Measurements from ENCODE around the gene PRR23E.

GRCh38 chr3:127165694-127166485, 27.0 kb upstream of the PRR23E start:
- TF ChIP-seq RCOR1 (conservative IDR thresholded peaks at IDR 0.05; ENCODE audit: low read depth, low read length) (no peak), EGR1 (IDR thresholded peaks at IDR 0.05; ENCODE audit: borderline replicate concordance in 1 of 2, low read depth in 2 of 2, low read length in 2 of 2) (no peak), BCLAF1 (IDR thresholded peaks at IDR 0.05) (no peak), JUNB (IDR thresholded peaks at IDR 0.05) (no peak), MLLT1 (IDR thresholded peaks at IDR 0.05) (no peak), SMARCA5 (IDR thresholded peaks at IDR 0.05) (no peak), MXI1 (IDR thresholded peaks at IDR 0.05; ENCODE audit: low read depth, low read length) (no peak), SMC3 (IDR thresholded peaks at IDR 0.05; ENCODE audit: borderline replicate concordance, low read length) (no peak), ATF2 (IDR thresholded peaks at IDR 0.05; ENCODE audit: low read length) (no peak), NRF1 (conservative IDR thresholded peaks at IDR 0.05; ENCODE audit: low read depth, low read length) (no peak), POLR2AphosphoS5 (IDR thresholded peaks at IDR 0.05; ENCODE audit: low read length) (no peak), FOXM1 (IDR thresholded peaks at IDR 0.05; ENCODE audit: low read depth, low read length) (no peak)
- TF ChIP-seq, protein P1, sequence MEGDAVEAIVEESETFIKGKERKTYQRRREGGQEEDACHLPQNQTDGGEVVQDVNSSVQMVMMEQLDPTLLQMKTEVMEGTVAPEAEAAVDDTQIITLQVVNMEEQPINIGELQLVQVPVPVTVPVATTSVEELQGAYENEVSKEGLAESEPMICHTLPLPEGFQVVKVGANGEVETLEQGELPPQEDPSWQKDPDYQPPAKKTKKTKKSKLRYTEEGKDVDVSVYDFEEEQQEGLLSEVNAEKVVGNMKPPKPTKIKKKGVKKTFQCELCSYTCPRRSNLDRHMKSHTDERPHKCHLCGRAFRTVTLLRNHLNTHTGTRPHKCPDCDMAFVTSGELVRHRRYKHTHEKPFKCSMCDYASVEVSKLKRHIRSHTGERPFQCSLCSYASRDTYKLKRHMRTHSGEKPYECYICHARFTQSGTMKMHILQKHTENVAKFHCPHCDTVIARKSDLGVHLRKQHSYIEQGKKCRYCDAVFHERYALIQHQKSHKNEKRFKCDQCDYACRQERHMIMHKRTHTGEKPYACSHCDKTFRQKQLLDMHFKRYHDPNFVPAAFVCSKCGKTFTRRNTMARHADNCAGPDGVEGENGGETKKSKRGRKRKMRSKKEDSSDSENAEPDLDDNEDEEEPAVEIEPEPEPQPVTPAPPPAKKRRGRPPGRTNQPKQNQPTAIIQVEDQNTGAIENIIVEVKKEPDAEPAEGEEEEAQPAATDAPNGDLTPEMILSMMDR (IDR thresholded peaks at IDR 0.05 in 2 of 3, conservative IDR thresholded peaks at IDR 0.05 in 1 of 3; ENCODE audit: control insufficient read depth in 2 of 3, extremely low read depth in 1 of 3, insufficient read depth in 1 of 3, low read depth in 3 of 3, low read length in 3 of 3) = no peak
- TF ChIP-seq, protein P2, sequence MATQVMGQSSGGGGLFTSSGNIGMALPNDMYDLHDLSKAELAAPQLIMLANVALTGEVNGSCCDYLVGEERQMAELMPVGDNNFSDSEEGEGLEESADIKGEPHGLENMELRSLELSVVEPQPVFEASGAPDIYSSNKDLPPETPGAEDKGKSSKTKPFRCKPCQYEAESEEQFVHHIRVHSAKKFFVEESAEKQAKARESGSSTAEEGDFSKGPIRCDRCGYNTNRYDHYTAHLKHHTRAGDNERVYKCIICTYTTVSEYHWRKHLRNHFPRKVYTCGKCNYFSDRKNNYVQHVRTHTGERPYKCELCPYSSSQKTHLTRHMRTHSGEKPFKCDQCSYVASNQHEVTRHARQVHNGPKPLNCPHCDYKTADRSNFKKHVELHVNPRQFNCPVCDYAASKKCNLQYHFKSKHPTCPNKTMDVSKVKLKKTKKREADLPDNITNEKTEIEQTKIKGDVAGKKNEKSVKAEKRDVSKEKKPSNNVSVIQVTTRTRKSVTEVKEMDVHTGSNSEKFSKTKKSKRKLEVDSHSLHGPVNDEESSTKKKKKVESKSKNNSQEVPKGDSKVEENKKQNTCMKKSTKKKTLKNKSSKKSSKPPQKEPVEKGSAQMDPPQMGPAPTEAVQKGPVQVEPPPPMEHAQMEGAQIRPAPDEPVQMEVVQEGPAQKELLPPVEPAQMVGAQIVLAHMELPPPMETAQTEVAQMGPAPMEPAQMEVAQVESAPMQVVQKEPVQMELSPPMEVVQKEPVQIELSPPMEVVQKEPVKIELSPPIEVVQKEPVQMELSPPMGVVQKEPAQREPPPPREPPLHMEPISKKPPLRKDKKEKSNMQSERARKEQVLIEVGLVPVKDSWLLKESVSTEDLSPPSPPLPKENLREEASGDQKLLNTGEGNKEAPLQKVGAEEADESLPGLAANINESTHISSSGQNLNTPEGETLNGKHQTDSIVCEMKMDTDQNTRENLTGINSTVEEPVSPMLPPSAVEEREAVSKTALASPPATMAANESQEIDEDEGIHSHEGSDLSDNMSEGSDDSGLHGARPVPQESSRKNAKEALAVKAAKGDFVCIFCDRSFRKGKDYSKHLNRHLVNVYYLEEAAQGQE (IDR thresholded peaks at IDR 0.05; ENCODE audit: low read depth, low read length) = no peak
